Measurements from ENCODE around the gene ELP1. TPM values are rescaled to one million over a fixed set of nuclear protein-coding genes. Genes with fewer than 3 reads are reported as not detected.
"Not testable (repeated sequence)": the region's sequence is repeated elsewhere in the genome, so short reads cannot be mapped to it uniquely, and the experiment has no call there.

ELP1 gene
- total and polyA plus RNA-seq, 2 donors = 16.1 to 43.4 TPM

GRCh38 chr9:108911820-108912219 is 22.1 kb downstream of the ELP1 start:
- H3K4me3 ChIP-seq (ENCODE audit: low read depth, low read length) = no peak overlapping the region
- WGBS = 35% methylated on average over 1 of the region's 1 CpG
- H3K36me3 ChIP-seq (ENCODE audit: insufficient read depth) = peaks cover 11% of the 10 kb centered on the region
- no peak overlapping the region for H3K27ac ChIP-seq (ENCODE audit: low read depth)
- DNase-seq (ENCODE audit: extremely low spot score) = no peak
- no peaks in the 10 kb centered on the region for H3K4me1 ChIP-seq (ENCODE audit: insufficient read depth)

- peaks cover 11% of the 10 kb centered on the region for H3K36me3 ChIP-seq (ENCODE audit: insufficient read depth)
- H3K27ac ChIP-seq (ENCODE audit: low read depth) = no peak overlapping the region
- H3K4me1 ChIP-seq (ENCODE audit: insufficient read depth) = no peaks in the 10 kb centered on the region
- H3K4me3 ChIP-seq (ENCODE audit: low read depth, low read length) = no peak overlapping the region
- 95% methylated on average over 2 of the region's 2 CpGs for WGBS
- DNase-seq (ENCODE audit: extremely low spot score) = no peak
Observed at GRCh38 chr9:108910914-108911313, 23.0 kb downstream of the ELP1 start.

- H3K36me3 ChIP-seq (ENCODE audit: insufficient read depth) = peaks cover 11% of the 10 kb centered on the region
Observed at GRCh38 chr9:108910402-108910801, 23.5 kb downstream of the ELP1 start.

GRCh38 chr9:108905494-108905893 is 28.4 kb downstream of the ELP1 start:
- peaks cover 4% of the 10 kb centered on the region for H3K36me3 ChIP-seq (ENCODE audit: insufficient read depth)
- no peak overlapping the region for H3K27ac ChIP-seq (ENCODE audit: low read depth)
- DNase-seq (ENCODE audit: extremely low spot score) = no peak
- 86% methylated on average over 2 of the region's 2 CpGs for WGBS
- H3K4me1 ChIP-seq (ENCODE audit: insufficient read depth) = no peaks in the 10 kb centered on the region
- no peak overlapping the region for H3K4me3 ChIP-seq (ENCODE audit: low read depth, low read length)

More at GRCh38 chr9:108910402-108910801, 23.5 kb downstream of the ELP1 start:
- Histone ChIP-seq H3K27ac (ENCODE audit: low read depth) (no peak overlapping the region), H3K4me3 (ENCODE audit: low read depth, low read length) (no peak overlapping the region), H3K4me1 (ENCODE audit: insufficient read depth) (no peaks in the 10 kb centered on the region)
- no peak for DNase-seq (ENCODE audit: extremely low spot score)

- Histone ChIP-seq H3K27ac (ENCODE audit: low read depth) (no peak overlapping the region), H3K4me3 (ENCODE audit: low read depth, low read length) (no peak overlapping the region), H3K36me3 (ENCODE audit: insufficient read depth) (peaks cover 8% of the 10 kb centered on the region), H3K4me1 (ENCODE audit: insufficient read depth) (no peaks in the 10 kb centered on the region)
- no peak for DNase-seq (ENCODE audit: extremely low spot score)
- 92% methylated on average over 3 of the region's 3 CpGs for WGBS
Observed at GRCh38 chr9:108904161-108904560, 29.8 kb downstream of the ELP1 start.

GRCh38 chr9:108903420-108904103 is 30.4 kb downstream of the ELP1 start:
- H3K4me1 ChIP-seq (ENCODE audit: insufficient read depth) = no peaks in the 10 kb centered on the region
- no peak overlapping the region for H3K27ac ChIP-seq (ENCODE audit: low read depth)
- H3K36me3 ChIP-seq (ENCODE audit: insufficient read depth) = peaks cover 8% of the 10 kb centered on the region
- DNase-seq (ENCODE audit: extremely low spot score) = no peak
- WGBS = 76% methylated on average over 2 of the region's 2 CpGs
- no peak overlapping the region for H3K4me3 ChIP-seq (ENCODE audit: low read depth, low read length)

GRCh38 chr9:108900176-108900575 is 33.7 kb downstream of the ELP1 start:
- Histone ChIP-seq H3K27ac (ENCODE audit: low read depth) (no peak overlapping the region), H3K4me3 (ENCODE audit: low read depth, low read length) (no peak overlapping the region), H3K4me1 (ENCODE audit: insufficient read depth) (no peaks in the 10 kb centered on the region), H3K36me3 (ENCODE audit: insufficient read depth) (peaks cover 12% of the 10 kb centered on the region)
- 94% methylated on average over 5 of the region's 5 CpGs for WGBS
- DNase-seq (ENCODE audit: extremely low spot score) = no peak

GRCh38 chr9:108899023-108899695 is 34.8 kb downstream of the ELP1 start:
- 96% methylated on average over 8 of the region's 8 CpGs for WGBS
- DNase-seq (ENCODE audit: extremely low spot score); H3K4me3 ChIP-seq (ENCODE audit: low read depth, low read length); H3K4me1 ChIP-seq (ENCODE audit: insufficient read depth); H3K27ac ChIP-seq (ENCODE audit: low read depth): not testable (repeated sequence)
- H3K36me3 ChIP-seq (ENCODE audit: insufficient read depth) = peaks cover 12% of the 10 kb centered on the region

GRCh38 chr9:108897324-108898096 is 36.4 kb downstream of the ELP1 start:
- DNase-seq (ENCODE audit: extremely low spot score) = no peak
- 93% methylated on average over 2 of the region's 2 CpGs for WGBS
- Histone ChIP-seq H3K4me1 (ENCODE audit: insufficient read depth) (no peaks in the 10 kb centered on the region), H3K27ac (ENCODE audit: low read depth) (no peak overlapping the region), H3K4me3 (ENCODE audit: low read depth, low read length) (no peak overlapping the region), H3K36me3 (ENCODE audit: insufficient read depth) (peaks cover 12% of the 10 kb centered on the region)

- Histone ChIP-seq H3K4me3 (ENCODE audit: low read depth, low read length) (no peak overlapping the region), H3K36me3 (ENCODE audit: insufficient read depth) (peaks cover 12% of the 10 kb centered on the region), H3K27ac (ENCODE audit: low read depth) (no peak overlapping the region), H3K4me1 (ENCODE audit: insufficient read depth) (no peaks in the 10 kb centered on the region)
- no peak for DNase-seq (ENCODE audit: extremely low spot score)
- WGBS = 85% methylated on average over 4 of the region's 4 CpGs
Observed at GRCh38 chr9:108894225-108894997, 39.5 kb downstream of the ELP1 start.

- Histone ChIP-seq H3K27ac (ENCODE audit: low read depth) (no peak overlapping the region), H3K4me3 (ENCODE audit: low read depth, low read length) (no peak overlapping the region), H3K4me1 (ENCODE audit: insufficient read depth) (no peaks in the 10 kb centered on the region), H3K36me3 (ENCODE audit: insufficient read depth) (peaks cover 3% of the 10 kb centered on the region)
- no peak for DNase-seq (ENCODE audit: extremely low spot score)
- WGBS = 83% methylated on average over 4 of the region's 4 CpGs
Observed at GRCh38 chr9:108889649-108890067, 44.3 kb downstream of the ELP1 start.

- WGBS = 87% methylated on average over 3 of the region's 3 CpGs
- not testable (repeated sequence) for H3K27ac ChIP-seq (ENCODE audit: low read depth); DNase-seq (ENCODE audit: extremely low spot score); H3K4me3 ChIP-seq (ENCODE audit: low read depth, low read length); H3K36me3 ChIP-seq (ENCODE audit: insufficient read depth); H3K4me1 ChIP-seq (ENCODE audit: insufficient read depth)
Observed at GRCh38 chr9:108886594-108887271, 47.2 kb downstream of the ELP1 start.
